AG09319 (cell line): ENCODE results near the gene PRDM11.

Source experiments
- DNase-seq: peaks from one replicate; pipeline ENCODE4 v3.0.0-alpha.2; 2010; ENCODE audit warnings: low read depth; ENCODE audit errors: extremely low read depth
- CTCF ChIP-seq: IDR thresholded peaks from 2 replicates; pipeline ENCODE4 v1.5.1; 2011; ENCODE audit warnings: low read depth, mild to moderate bottlenecking, inconsistent platforms, low read length, moderate library complexity

Gene PRDM11

GRCh38 chr11:45152740-45153595 is 6.5 kb downstream of the PRDM11 start:
- no peak for TF ChIP-seq CTCF
- no peak for DNase-seq

GRCh38 chr11:45154276-45154675 is 7.8 kb downstream of the PRDM11 start:
- no peak for TF ChIP-seq CTCF
- DNase-seq, result no peak

- no peak for DNase-seq
- no peak for TF ChIP-seq CTCF
Observed at GRCh38 chr11:45155058-45155551, 8.7 kb downstream of the PRDM11 start.

- no peak for DNase-seq
- no peak for TF ChIP-seq CTCF
Observed at GRCh38 chr11:45155627-45156180, 9.3 kb downstream of the PRDM11 start.

- DNase-seq, result no peak
- no peak for TF ChIP-seq CTCF
Observed at GRCh38 chr11:45156201-45156600, 9.8 kb downstream of the PRDM11 start.

GRCh38 chr11:45156741-45157140 is 10.3 kb downstream of the PRDM11 start:
- DNase-seq, result no peak

More at GRCh38 chr11:45156741-45157140, 10.3 kb downstream of the PRDM11 start:
- TF ChIP-seq CTCF, result no peak
